Measurements from ENCODE around the gene WNK3. TPM values are rescaled to one million over a fixed set of nuclear protein-coding genes. Genes with fewer than 3 reads are reported as not detected.
A peak's percentile ranks its signal among the peaks of the same experiment; 100 is the strongest.

The WNK3 gene
- total RNA-seq, 1 donor from 2014 or later, result 8.4 TPM

DNA sequence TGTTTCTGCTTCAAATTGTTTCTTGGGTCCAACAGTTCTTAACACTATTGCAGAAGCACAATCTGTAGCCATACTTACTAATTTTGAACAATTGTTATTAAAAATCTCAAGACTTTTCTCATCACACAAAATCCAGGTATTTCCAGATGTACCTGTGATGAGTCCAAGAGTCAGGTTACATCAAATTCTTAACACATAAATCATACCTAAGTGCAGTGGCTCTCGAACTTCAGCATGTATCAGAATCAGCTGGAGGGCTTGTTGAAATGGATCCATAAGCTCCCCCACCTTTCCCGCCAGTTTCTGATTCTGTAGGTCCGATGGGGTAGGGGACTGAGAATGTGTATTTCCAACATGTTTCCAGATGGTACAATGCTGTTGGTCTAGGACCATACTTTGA, 185.4 kb downstream of the WNK3 start:
- peaks cover 8% of the 10 kb centered on the region for H3K4me1 Mint-ChIP-seq (ENCODE audit: low read depth, unreplicated experiment)
- H3K9me3 ChIP-seq (ENCODE audit: insufficient read depth, low read depth, low read length), result no peaks in the 10 kb centered on the region
- peaks cover 3% of the 10 kb centered on the region for H3K36me3 ChIP-seq (ENCODE audit: insufficient read depth, low read length)
- peaks cover 3% of the 10 kb centered on the region for H3K4me1 ChIP-seq (ENCODE audit: insufficient read depth, low read length)
- no peaks in the 10 kb centered on the region for H3K9me3 Mint-ChIP-seq (ENCODE audit: unreplicated experiment)
- H3K36me3 Mint-ChIP-seq (ENCODE audit: low read depth, unreplicated experiment), result peaks cover 3% of the 10 kb centered on the region
- TF ChIP-seq EZH2 (IDR thresholded peaks at IDR 0.05; ENCODE audit: insufficient read depth, low read length) (no peak), CTCF (IDR thresholded peaks at IDR 0.05; ENCODE audit: insufficient read depth, low read depth, low read length) (no peak)
- no peak overlapping the region for H3K9ac ChIP-seq (ENCODE audit: low read length)
- H3K27me3 Mint-ChIP-seq (ENCODE audit: low read depth, unreplicated experiment), result no peaks in the 10 kb centered on the region
- no peak overlapping the region for H3K27ac Mint-ChIP-seq (ENCODE audit: unreplicated experiment)
- no peak overlapping the region for H3K4me2 ChIP-seq (ENCODE audit: low read length)
- H3K27me3 ChIP-seq (ENCODE audit: insufficient read depth, low read length), result no peaks in the 10 kb centered on the region
- FAIRE-seq (no peak), DNase-seq (ENCODE audit: low read depth) (no peak)
- H3K79me2 ChIP-seq (ENCODE audit: insufficient read depth, low read length), result peaks cover 43% of the 10 kb centered on the region
- no peak overlapping the region for H3K4me3 Mint-ChIP-seq (ENCODE audit: unreplicated experiment)
- H4K20me1 ChIP-seq (ENCODE audit: insufficient read depth, low read length), result peaks cover 8% of the 10 kb centered on the region
- H2AFZ ChIP-seq (ENCODE audit: low read depth, low read length), result no peak overlapping the region
- H3K4me3 ChIP-seq (ENCODE audit: insufficient read depth, low read depth, low read length), result no peak overlapping the region
- H3K27ac ChIP-seq (ENCODE audit: low read depth, low read length), result no peak overlapping the region

DNA sequence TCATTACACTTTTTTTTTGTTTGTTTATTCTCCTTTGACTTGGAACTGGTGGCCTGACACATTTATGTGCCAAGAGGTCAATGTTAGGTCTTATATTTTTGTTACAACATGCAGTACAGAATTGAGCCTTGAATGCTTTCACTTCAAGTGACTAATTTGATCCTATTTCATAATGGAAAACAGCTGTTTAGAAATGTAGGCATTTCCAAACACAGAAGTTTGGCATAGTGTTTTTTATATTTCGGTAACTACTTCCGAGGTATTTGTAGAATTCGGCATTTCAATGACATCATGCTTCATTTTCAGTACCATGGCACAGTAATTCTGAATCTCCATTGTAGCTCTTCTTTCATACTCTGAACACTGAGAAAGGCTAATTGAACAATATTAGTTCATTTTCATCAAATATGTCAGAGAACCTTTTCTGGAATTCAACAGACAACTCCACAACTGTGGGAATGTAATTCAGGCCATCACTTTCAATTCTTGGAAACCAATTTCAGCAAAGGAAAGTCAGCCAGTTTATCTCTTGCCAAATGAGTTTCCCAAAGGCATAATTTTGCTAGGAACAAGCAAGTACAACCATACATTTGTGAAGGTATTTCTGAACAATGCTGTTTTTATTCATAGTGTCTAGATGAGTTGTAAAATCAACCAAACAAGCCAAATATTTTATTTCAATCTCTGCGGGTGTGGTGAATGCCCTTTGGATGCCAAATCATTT, 186.2 kb downstream of the WNK3 start:
- H3K4me1 ChIP-seq (ENCODE audit: insufficient read depth, low read length), result no peaks in the 10 kb centered on the region
- DNase-seq (ENCODE audit: low read depth) (no peak), FAIRE-seq (peak; percentile 99)
- H3K27me3 ChIP-seq (ENCODE audit: insufficient read depth, low read length), result no peaks in the 10 kb centered on the region
- H3K9me3 ChIP-seq (ENCODE audit: insufficient read depth, low read depth, low read length), result no peaks in the 10 kb centered on the region
- no peak overlapping the region for H3K4me2 ChIP-seq (ENCODE audit: low read length)
- Mint-ChIP-seq H3K9me3 (ENCODE audit: unreplicated experiment) (no peaks in the 10 kb centered on the region), H3K27me3 (ENCODE audit: low read depth, unreplicated experiment) (no peaks in the 10 kb centered on the region), H3K4me1 (ENCODE audit: low read depth, unreplicated experiment) (peaks cover under 1% of the 10 kb centered on the region), H3K27ac (ENCODE audit: unreplicated experiment) (no peak overlapping the region), H3K4me3 (ENCODE audit: unreplicated experiment) (no peak overlapping the region), H3K36me3 (ENCODE audit: low read depth, unreplicated experiment) (peaks cover 3% of the 10 kb centered on the region)
- H3K79me2 ChIP-seq (ENCODE audit: insufficient read depth, low read length), result peaks cover 36% of the 10 kb centered on the region
- H3K36me3 ChIP-seq (ENCODE audit: insufficient read depth, low read length), result peaks cover 3% of the 10 kb centered on the region
- no peak overlapping the region for H3K9ac ChIP-seq (ENCODE audit: low read length)
- no peak overlapping the region for H2AFZ ChIP-seq (ENCODE audit: low read depth, low read length)
- H3K27ac ChIP-seq (ENCODE audit: low read depth, low read length), result no peak overlapping the region
- H3K4me3 ChIP-seq (ENCODE audit: insufficient read depth, low read depth, low read length), result no peak overlapping the region
- peaks cover 3% of the 10 kb centered on the region for H4K20me1 ChIP-seq (ENCODE audit: insufficient read depth, low read length)
- TF ChIP-seq EZH2 (IDR thresholded peaks at IDR 0.05; ENCODE audit: insufficient read depth, low read length) (no peak), CTCF (IDR thresholded peaks at IDR 0.05; ENCODE audit: insufficient read depth, low read depth, low read length) (no peak)

GRCh38 chrX:54171091-54171490, 186.8 kb downstream of the WNK3 start:
- no peaks in the 10 kb centered on the region for H3K9me3 ChIP-seq (ENCODE audit: insufficient read depth, low read depth, low read length)
- H3K4me3 ChIP-seq (ENCODE audit: insufficient read depth, low read depth, low read length), result no peak overlapping the region
- H3K79me2 ChIP-seq (ENCODE audit: insufficient read depth, low read length), result peaks cover 30% of the 10 kb centered on the region
- H3K4me3 Mint-ChIP-seq (ENCODE audit: unreplicated experiment), result no peak overlapping the region
- no peak overlapping the region for H3K9ac ChIP-seq (ENCODE audit: low read length)
- no peaks in the 10 kb centered on the region for H3K4me1 ChIP-seq (ENCODE audit: insufficient read depth, low read length)
- H3K27ac Mint-ChIP-seq (ENCODE audit: unreplicated experiment), result no peak overlapping the region
- peaks cover 2% of the 10 kb centered on the region for H4K20me1 ChIP-seq (ENCODE audit: insufficient read depth, low read length)
- no peaks in the 10 kb centered on the region for H3K27me3 ChIP-seq (ENCODE audit: insufficient read depth, low read length)
- DNase-seq (ENCODE audit: low read depth) (no peak), FAIRE-seq (peak; percentile 68)
- H3K27ac ChIP-seq (ENCODE audit: low read depth, low read length), result no peak overlapping the region
- H3K4me2 ChIP-seq (ENCODE audit: low read length), result no peak overlapping the region
- H2AFZ ChIP-seq (ENCODE audit: low read depth, low read length), result no peak overlapping the region
- no peak for TF ChIP-seq CTCF (IDR thresholded peaks at IDR 0.05; ENCODE audit: insufficient read depth, low read depth, low read length)
- TF ChIP-seq EZH2 (IDR thresholded peaks at IDR 0.05; ENCODE audit: insufficient read depth, low read length), result no peak
- peaks cover 3% of the 10 kb centered on the region for H3K36me3 ChIP-seq (ENCODE audit: insufficient read depth, low read length)
- peaks cover 3% of the 10 kb centered on the region for H3K36me3 Mint-ChIP-seq (ENCODE audit: low read depth, unreplicated experiment)
- no peaks in the 10 kb centered on the region for H3K27me3 Mint-ChIP-seq (ENCODE audit: low read depth, unreplicated experiment)
- H3K4me1 Mint-ChIP-seq (ENCODE audit: low read depth, unreplicated experiment), result no peaks in the 10 kb centered on the region
- H3K9me3 Mint-ChIP-seq (ENCODE audit: unreplicated experiment), result no peaks in the 10 kb centered on the region
